ENCODE results near the gene SEC22C. TPM values are rescaled to one million over a fixed set of nuclear protein-coding genes. Genes with fewer than 3 reads are reported as not detected.

SEC22C gene, protein sequence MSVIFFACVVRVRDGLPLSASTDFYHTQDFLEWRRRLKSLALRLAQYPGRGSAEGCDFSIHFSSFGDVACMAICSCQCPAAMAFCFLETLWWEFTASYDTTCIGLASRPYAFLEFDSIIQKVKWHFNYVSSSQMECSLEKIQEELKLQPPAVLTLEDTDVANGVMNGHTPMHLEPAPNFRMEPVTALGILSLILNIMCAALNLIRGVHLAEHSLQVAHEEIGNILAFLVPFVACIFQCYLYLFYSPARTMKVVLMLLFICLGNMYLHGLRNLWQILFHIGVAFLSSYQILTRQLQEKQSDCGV
- 30.9 TPM for polyA plus RNA-seq (2013, experiment 1 of 2)
- polyA plus RNA-seq (2013, experiment 2 of 2): 29.4 TPM

DNA sequence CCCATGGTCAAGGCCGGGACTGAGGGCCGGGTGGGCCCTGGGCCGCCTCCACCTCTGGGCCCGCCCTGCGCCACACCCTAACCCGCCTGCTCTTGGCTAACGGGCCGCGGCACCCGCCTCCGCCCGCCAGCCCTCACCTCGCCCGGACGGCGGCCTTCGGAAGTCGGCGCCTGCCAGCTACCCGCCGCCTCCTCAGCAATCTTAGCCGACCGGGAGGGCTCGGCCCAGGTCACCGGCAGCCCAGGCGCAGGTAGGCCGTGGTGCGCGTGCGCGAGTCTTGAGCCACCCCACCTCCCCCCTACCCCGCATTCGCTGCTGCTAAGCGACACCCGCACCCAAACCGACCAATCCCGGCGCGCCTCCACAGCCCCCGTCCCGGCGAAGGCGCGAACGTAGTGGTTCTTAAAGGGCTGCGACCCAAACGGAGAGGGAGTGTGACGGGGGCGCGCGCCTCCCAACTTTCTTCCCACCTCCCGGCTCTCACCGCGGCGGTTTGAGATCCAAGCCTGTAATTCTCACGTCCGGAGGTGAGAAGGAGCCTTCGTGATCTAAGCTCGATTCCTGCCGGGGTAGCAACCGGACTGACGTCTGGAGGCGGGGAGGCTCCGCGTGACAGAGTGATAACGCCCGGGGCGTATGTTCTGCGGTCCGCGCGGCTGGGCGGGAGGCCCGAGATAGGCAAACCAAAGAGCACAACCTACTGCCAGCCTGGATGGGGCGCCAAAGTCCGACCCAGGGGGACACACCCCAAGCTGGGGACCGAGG, at the start of gene SEC22C:
SEC22C (minus strand) TSS at position 259 of the 765 bp plus-strand sequence. CDS start 12,921 bp downstream, outside the sequence.
- Histone ChIP-seq H3K9ac (ENCODE audit: low read depth, low read length, poor library complexity) (peak within 1 kb of the TSS; percentile 72), H2AK5ac (ENCODE audit: low read depth, low read length) (no peak within 1 kb of the TSS), H3K4me1 (ENCODE audit: control insufficient read depth in 2 of 2, insufficient read depth in 1 of 2, low read depth in 1 of 2, low read length in 2 of 2) (peaks cover 0 to 5% of the 10 kb centered on the region in 2 donors), H3K79me1 (ENCODE audit: low read depth, low read length) (no peaks in the 10 kb centered on the region), H3K27ac (replicated peaks; ENCODE audit: low read length) (peak within 1 kb of the TSS; percentile 93), H3K36me3 (replicated peaks in 1 of 2; ENCODE audit: control insufficient read depth in 2 of 2, insufficient read depth in 2 of 2, low read length in 2 of 2) (peaks cover 0 to 21% of the 10 kb centered on the region in 2 donors), H3K27me3 (ENCODE audit: control insufficient read depth in 3 of 3, insufficient read depth in 3 of 3, low read depth in 1 of 3, low read length in 3 of 3) (no peaks in the 10 kb centered on the region), H2BK15ac (ENCODE audit: low read length) (peak within 1 kb of the TSS; percentile 96), H3K14ac (ENCODE audit: low read length) (peak within 1 kb of the TSS; percentile 33), H4K8ac (ENCODE audit: low read depth, low read length) (no peak within 1 kb of the TSS), H3K4me3 (ENCODE audit: low read length in 2 of 2) (peak within 1 kb of the TSS; percentile 73 to 93), H2BK120ac (ENCODE audit: low read depth, low read length) (peak within 1 kb of the TSS; percentile 53), H3K4ac (ENCODE audit: low read length) (no peak within 1 kb of the TSS), H3K23ac (ENCODE audit: low read depth, low read length, poor library complexity) (peak within 1 kb of the TSS; percentile 95), H2AFZ (ENCODE audit: low read length) (peak within 1 kb of the TSS; percentile 99), H2BK12ac (ENCODE audit: low read length) (no peak within 1 kb of the TSS), H3K9me3 (replicated peaks in 1 of 2; ENCODE audit: control insufficient read depth in 2 of 2, insufficient read depth in 1 of 2, low read depth in 1 of 2, low read length in 2 of 2) (peaks cover 0 to 8% of the 10 kb centered on the region in 2 donors), H4K91ac (ENCODE audit: low read depth, low read length, poor library complexity) (peak within 1 kb of the TSS; percentile 81), H3K4me2 (ENCODE audit: insufficient read depth, low read length, poor library complexity, severe bottlenecking) (peak within 1 kb of the TSS; percentile 70), H2BK5ac (ENCODE audit: low read length) (peak within 1 kb of the TSS; percentile 87), H3K18ac (ENCODE audit: low read length) (peak within 1 kb of the TSS; percentile 94)
- DNase-seq (ENCODE audit: low spot score): peak; percentile 94
- WGBS, 2 donors (ENCODE audit: extremely low coverage in 2 of 2, insufficient read length in 2 of 2, insufficient replicate concordance in 1 of 2): no CpG with 5 or more reads among the region's 77 CpGs

DNA sequence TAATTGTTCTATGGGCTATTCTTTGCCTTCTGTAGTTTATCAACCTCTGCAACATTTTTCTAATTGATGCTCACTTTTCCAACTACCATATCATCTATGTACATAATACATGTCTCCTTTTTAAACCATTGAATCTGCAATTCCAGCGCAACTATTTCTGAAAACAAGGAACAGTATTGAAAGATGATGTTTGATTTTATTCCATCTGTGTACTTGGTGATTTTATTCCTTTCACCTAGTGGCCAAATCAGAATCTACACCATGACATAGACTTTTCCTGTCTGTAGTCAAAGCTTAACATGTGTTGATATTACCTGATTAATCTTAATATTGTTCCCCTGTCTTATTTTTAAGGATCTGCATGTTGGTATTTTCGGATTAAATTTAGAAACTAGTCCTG, 31.7 kb upstream of the SEC22C start:
- DNase-seq (ENCODE audit: low spot score): no peak
- Histone ChIP-seq H3K79me1 (ENCODE audit: low read depth, low read length) (no peaks in the 10 kb centered on the region), H3K27me3 (ENCODE audit: control insufficient read depth in 3 of 3, insufficient read depth in 3 of 3, low read depth in 1 of 3, low read length in 3 of 3) (no peaks in the 10 kb centered on the region), H4K8ac (ENCODE audit: low read depth, low read length) (no peak overlapping the region), H2BK12ac (ENCODE audit: low read length) (no peak overlapping the region), H2AFZ (ENCODE audit: low read length) (no peak overlapping the region), H2BK120ac (ENCODE audit: low read depth, low read length) (no peak overlapping the region), H3K4ac (ENCODE audit: low read length) (no peak overlapping the region), H2BK5ac (ENCODE audit: low read length) (no peak overlapping the region), H3K23ac (ENCODE audit: low read depth, low read length, poor library complexity) (no peak overlapping the region), H3K4me2 (ENCODE audit: insufficient read depth, low read length, poor library complexity, severe bottlenecking) (no peak overlapping the region), H3K9ac (ENCODE audit: low read depth, low read length, poor library complexity) (no peak overlapping the region), H2AK5ac (ENCODE audit: low read depth, low read length) (no peak overlapping the region), H3K4me1 (ENCODE audit: control insufficient read depth in 2 of 2, insufficient read depth in 1 of 2, low read depth in 1 of 2, low read length in 2 of 2) (no peaks in the 10 kb centered on the region), H3K18ac (ENCODE audit: low read length) (no peak overlapping the region), H3K4me3 (ENCODE audit: low read length in 2 of 2) (no peak overlapping the region), H3K27ac (replicated peaks; ENCODE audit: low read length) (no peak overlapping the region), H3K9me3 (replicated peaks in 1 of 2; ENCODE audit: control insufficient read depth in 2 of 2, insufficient read depth in 1 of 2, low read depth in 1 of 2, low read length in 2 of 2) (no peaks in the 10 kb centered on the region), H2BK15ac (ENCODE audit: low read length) (no peak overlapping the region), H3K14ac (ENCODE audit: low read length) (no peak overlapping the region), H3K36me3 (replicated peaks in 1 of 2; ENCODE audit: control insufficient read depth in 2 of 2, insufficient read depth in 2 of 2, low read length in 2 of 2) (peaks cover 2 to 89% of the 10 kb centered on the region in 2 donors), H4K91ac (ENCODE audit: low read depth, low read length, poor library complexity) (no peak overlapping the region)
- WGBS, 2 donors (ENCODE audit: extremely low coverage in 2 of 2, insufficient read length in 2 of 2, insufficient replicate concordance in 1 of 2): no CpG with 5 or more reads among the region's 2 CpGs

DNA sequence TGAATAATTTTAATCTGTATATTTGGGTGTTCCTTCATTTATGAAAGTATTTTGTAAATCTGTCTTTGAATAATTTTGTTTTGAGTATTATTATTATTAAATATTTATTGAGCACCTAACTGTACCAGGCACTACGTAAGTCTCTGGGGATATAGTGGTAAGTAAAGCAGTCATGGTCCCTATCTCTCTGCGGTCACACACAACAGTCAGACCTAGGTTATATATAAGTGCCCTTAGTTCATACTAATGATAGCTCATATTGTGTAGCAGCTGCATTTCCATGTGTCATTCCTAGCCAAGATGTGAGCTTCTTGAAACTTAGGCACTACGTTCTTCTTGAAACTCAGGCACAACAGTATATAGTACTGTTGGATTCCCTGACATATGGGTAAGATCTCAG, 31.2 kb upstream of the SEC22C start:
- Histone ChIP-seq H3K4me1 (ENCODE audit: control insufficient read depth in 2 of 2, insufficient read depth in 1 of 2, low read depth in 1 of 2, low read length in 2 of 2) (no peaks in the 10 kb centered on the region), H3K23ac (ENCODE audit: low read depth, low read length, poor library complexity) (no peak overlapping the region), H2BK12ac (ENCODE audit: low read length) (no peak overlapping the region), H3K4me3 (ENCODE audit: low read length in 2 of 2) (no peak overlapping the region), H3K4me2 (ENCODE audit: insufficient read depth, low read length, poor library complexity, severe bottlenecking) (no peak overlapping the region), H2BK120ac (ENCODE audit: low read depth, low read length) (no peak overlapping the region), H2AFZ (ENCODE audit: low read length) (no peak overlapping the region), H3K79me1 (ENCODE audit: low read depth, low read length) (no peaks in the 10 kb centered on the region), H3K27me3 (ENCODE audit: control insufficient read depth in 3 of 3, insufficient read depth in 3 of 3, low read depth in 1 of 3, low read length in 3 of 3) (no peaks in the 10 kb centered on the region), H4K8ac (ENCODE audit: low read depth, low read length) (no peak overlapping the region), H3K27ac (replicated peaks; ENCODE audit: low read length) (no peak overlapping the region), H2BK5ac (ENCODE audit: low read length) (no peak overlapping the region), H3K4ac (ENCODE audit: low read length) (no peak overlapping the region), H3K36me3 (replicated peaks in 1 of 2; ENCODE audit: control insufficient read depth in 2 of 2, insufficient read depth in 2 of 2, low read length in 2 of 2) (peaks cover 2 to 92% of the 10 kb centered on the region in 2 donors), H3K9ac (ENCODE audit: low read depth, low read length, poor library complexity) (no peak overlapping the region), H4K91ac (ENCODE audit: low read depth, low read length, poor library complexity) (no peak overlapping the region), H2BK15ac (ENCODE audit: low read length) (no peak overlapping the region), H3K9me3 (replicated peaks in 1 of 2; ENCODE audit: control insufficient read depth in 2 of 2, insufficient read depth in 1 of 2, low read depth in 1 of 2, low read length in 2 of 2) (no peaks in the 10 kb centered on the region), H2AK5ac (ENCODE audit: low read depth, low read length) (no peak overlapping the region), H3K14ac (ENCODE audit: low read length) (no peak overlapping the region), H3K18ac (ENCODE audit: low read length) (no peak overlapping the region)
- no peak for DNase-seq (ENCODE audit: low spot score)
- no CpG with 5 or more reads among the region's 3 CpGs for WGBS, 2 donors (ENCODE audit: extremely low coverage in 2 of 2, insufficient read length in 2 of 2, insufficient replicate concordance in 1 of 2)

DNA sequence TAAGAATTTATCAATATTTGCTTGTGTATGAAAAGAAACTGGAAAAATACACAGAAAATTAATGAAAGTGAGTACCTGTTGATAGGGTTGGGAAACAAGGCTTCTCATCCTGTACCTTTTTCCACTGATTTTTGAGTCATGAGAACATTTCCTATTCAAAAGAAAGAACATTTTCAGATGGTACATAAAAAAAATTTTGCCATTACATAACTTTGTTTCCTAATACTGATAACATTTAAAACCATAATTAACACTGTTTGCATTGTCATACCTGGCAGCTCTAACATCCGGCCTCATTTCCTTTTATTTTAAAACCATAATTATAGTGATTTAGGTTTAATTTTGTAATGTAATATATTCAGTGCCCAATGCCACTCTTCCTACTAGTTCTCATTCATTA, 30.4 kb upstream of the SEC22C start:
- peaks cover 2 to 91% of the 10 kb centered on the region in 2 donors for H3K36me3 ChIP-seq (replicated peaks in 1 of 2; ENCODE audit: control insufficient read depth in 2 of 2, insufficient read depth in 2 of 2, low read length in 2 of 2)
- no peak overlapping the region for H3K4ac ChIP-seq (ENCODE audit: low read length)
- H2BK120ac ChIP-seq (ENCODE audit: low read depth, low read length): no peak overlapping the region
- H2BK5ac ChIP-seq (ENCODE audit: low read length): no peak overlapping the region
- H3K27ac ChIP-seq (replicated peaks; ENCODE audit: low read length): no peak overlapping the region
- no peak overlapping the region for H3K14ac ChIP-seq (ENCODE audit: low read length)
- H3K18ac ChIP-seq (ENCODE audit: low read length): no peak overlapping the region
- no peak overlapping the region for H3K4me2 ChIP-seq (ENCODE audit: insufficient read depth, low read length, poor library complexity, severe bottlenecking)
- H4K91ac ChIP-seq (ENCODE audit: low read depth, low read length, poor library complexity): no peak overlapping the region
- no peaks in the 10 kb centered on the region for H3K4me1 ChIP-seq (ENCODE audit: control insufficient read depth in 2 of 2, insufficient read depth in 1 of 2, low read depth in 1 of 2, low read length in 2 of 2)
- H3K4me3 ChIP-seq (ENCODE audit: low read length in 2 of 2): no peak overlapping the region
- no peaks in the 10 kb centered on the region for H3K27me3 ChIP-seq (ENCODE audit: control insufficient read depth in 3 of 3, insufficient read depth in 3 of 3, low read depth in 1 of 3, low read length in 3 of 3)
- no peak overlapping the region for H3K9ac ChIP-seq (ENCODE audit: low read depth, low read length, poor library complexity)
- H3K23ac ChIP-seq (ENCODE audit: low read depth, low read length, poor library complexity): no peak overlapping the region
- no CpG with 5 or more reads among the region's 1 CpG for WGBS, 2 donors (ENCODE audit: extremely low coverage in 2 of 2, insufficient read length in 2 of 2, insufficient replicate concordance in 1 of 2)
- no peak overlapping the region for H2BK15ac ChIP-seq (ENCODE audit: low read length)
- no peak overlapping the region for H2AK5ac ChIP-seq (ENCODE audit: low read depth, low read length)
- H3K9me3 ChIP-seq (replicated peaks in 1 of 2; ENCODE audit: control insufficient read depth in 2 of 2, insufficient read depth in 1 of 2, low read depth in 1 of 2, low read length in 2 of 2): no peaks in the 10 kb centered on the region
- H2AFZ ChIP-seq (ENCODE audit: low read length): no peak overlapping the region
- DNase-seq (ENCODE audit: low spot score): no peak
- H4K8ac ChIP-seq (ENCODE audit: low read depth, low read length): no peak overlapping the region
- no peaks in the 10 kb centered on the region for H3K79me1 ChIP-seq (ENCODE audit: low read depth, low read length)
- H2BK12ac ChIP-seq (ENCODE audit: low read length): no peak overlapping the region
